GM19351 (cell line): Measurements from ENCODE around the gene CCT6A.
"Not testable (repeated sequence)": the region's sequence is repeated elsewhere in the genome, so short reads cannot be mapped to it uniquely, and the experiment has no call there.

Source experiments
- ATAC-seq: cut with Tn5 transposase; IDR thresholded peaks from one replicate; pipeline ENCODE4 v1.9.1; 2021; ENCODE audit warnings: mild to moderate bottlenecking, moderate library complexity; ENCODE audit not compliant: unreplicated experiment

CCT6A gene

GRCh38 chr7:56097700-56098099, 46.1 kb downstream of the CCT6A start:
- ATAC-seq: no peak

GRCh38 chr7:56098187-56099008, 46.8 kb downstream of the CCT6A start:
- ATAC-seq: not testable (repeated sequence)

- no peak for ATAC-seq
Observed at GRCh38 chr7:56099653-56100052, 48.1 kb downstream of the CCT6A start.

GRCh38 chr7:56104138-56104537, 52.6 kb downstream of the CCT6A start:
- not testable (repeated sequence) for ATAC-seq

- ATAC-seq: peak; percentile 31
Observed at GRCh38 chr7:56105508-56105907, 53.9 kb downstream of the CCT6A start.

GRCh38 chr7:56106108-56107073, 54.8 kb downstream of the CCT6A start, which contains the start of gene CHCHD2:
Gene CHCHD2 (minus strand): TSS chr7:56106476. CDS start chr7:56106413, 63 bp downstream.
- ATAC-seq: peak; percentile 99

GRCh38 chr7:56107954-56108258, 56.3 kb downstream of the CCT6A start:
- ATAC-seq: no peak

- ATAC-seq: no peak
Observed at GRCh38 chr7:56110611-56111010, 59.0 kb downstream of the CCT6A start.

GRCh38 chr7:56112244-56112643, 60.7 kb downstream of the CCT6A start:
- not testable (repeated sequence) for ATAC-seq
